Small intestine (tissue), 7 donors: ENCODE results near the gene SACM1L. TPM values are rescaled to one million over a fixed set of nuclear protein-coding genes. Genes with fewer than 3 reads are reported as not detected.

Source experiments
- DNase-seq, 2 donors: peaks; one replicate each; pipeline versions ENCODE4 v3.0.0 to v3.0.0-alpha.2; 2013
- FAIRE-seq: peaks from 2 replicates; lab custom pipeline; 2012; peaks lifted over from hg19 to GRCh38; lab: Jason Lieb, UNC
- H3K27ac ChIP-seq, 3 donors: one replicate each; pipeline ENCODE4 v1.5.1; 2013; ENCODE audit warnings: low read length in 2 of 3, mild to moderate bottlenecking in 2 of 3, control low read depth in 1 of 3, inconsistent platforms in 1 of 3, low read depth in 1 of 3, moderate library complexity in 1 of 3
- H3K27me3 ChIP-seq, 3 donors: one replicate each; pipeline ENCODE4 v1.6.1; 2013; ENCODE audit warnings: low read length in 3 of 3, inconsistent platforms in 1 of 3; ENCODE audit not compliant: control insufficient read depth in 3 of 3, insufficient read depth in 3 of 3
- H3K36me3 ChIP-seq, 3 donors: one replicate each; pipeline ENCODE4 v1.6.1; 2013; ENCODE audit warnings: low read length in 3 of 3, inconsistent platforms in 1 of 3, low read depth in 1 of 3, mild to moderate bottlenecking in 1 of 3, moderate library complexity in 1 of 3; ENCODE audit not compliant: control insufficient read depth in 3 of 3, insufficient read depth in 2 of 3
- H3K4me1 ChIP-seq, 3 donors: one replicate each; pipeline ENCODE4 v1.6.1; 2013; ENCODE audit warnings: low read length in 2 of 3, inconsistent platforms in 1 of 3, low read depth in 1 of 3, mild to moderate bottlenecking in 1 of 3, moderate library complexity in 1 of 3; ENCODE audit not compliant: control insufficient read depth in 3 of 3, insufficient read depth in 2 of 3
- H3K4me3 ChIP-seq, 3 donors: one replicate each; pipeline ENCODE4 v1.5.1; 2013; ENCODE audit warnings: low read length in 3 of 3, control low read depth in 1 of 3, inconsistent platforms in 1 of 3, low read depth in 1 of 3, mild to moderate bottlenecking in 1 of 3, moderate library complexity in 1 of 3
- H3K9me3 ChIP-seq, 2 donors: one replicate each; pipeline ENCODE4 v1.6.1; 2013; ENCODE audit warnings: low read depth in 1 of 2, low read length in 1 of 2; ENCODE audit not compliant: control insufficient read depth in 2 of 2, insufficient read depth in 1 of 2
- WGBS, 3 donors: extraction: QIAGEN DNeasy Blood & Tissue Kit; methylation state at CpG; one replicate each; pipeline ENCODE4 v1.1.7; 2013; 5-methylcytosine and 5-hydroxymethylcytosine counted together
- polyA plus RNA-seq, 4 donors: library from polyadenylated mRNA; stranded (reverse) in 3 of 4; unstranded in 1 of 4; fragments of 200-250 nt in 3 of 4; fragments of 120-200 nt in 1 of 4; gene quantifications; one replicate each; pipeline versions ENCODE4 v1.2.1 to v1.2.3, GENCODE V29; 2013
- donor health status: healthy with polysubstance abuse.
- donor health status: control.
- donor health status: control.
- donor health status: Bipolar disorder and iron deficiency.
- donor health status: healthy.

The SACM1L gene
- polyA plus RNA-seq, 4 donors = 18.4 to 83.3 (median 30.7) TPM

DNA sequence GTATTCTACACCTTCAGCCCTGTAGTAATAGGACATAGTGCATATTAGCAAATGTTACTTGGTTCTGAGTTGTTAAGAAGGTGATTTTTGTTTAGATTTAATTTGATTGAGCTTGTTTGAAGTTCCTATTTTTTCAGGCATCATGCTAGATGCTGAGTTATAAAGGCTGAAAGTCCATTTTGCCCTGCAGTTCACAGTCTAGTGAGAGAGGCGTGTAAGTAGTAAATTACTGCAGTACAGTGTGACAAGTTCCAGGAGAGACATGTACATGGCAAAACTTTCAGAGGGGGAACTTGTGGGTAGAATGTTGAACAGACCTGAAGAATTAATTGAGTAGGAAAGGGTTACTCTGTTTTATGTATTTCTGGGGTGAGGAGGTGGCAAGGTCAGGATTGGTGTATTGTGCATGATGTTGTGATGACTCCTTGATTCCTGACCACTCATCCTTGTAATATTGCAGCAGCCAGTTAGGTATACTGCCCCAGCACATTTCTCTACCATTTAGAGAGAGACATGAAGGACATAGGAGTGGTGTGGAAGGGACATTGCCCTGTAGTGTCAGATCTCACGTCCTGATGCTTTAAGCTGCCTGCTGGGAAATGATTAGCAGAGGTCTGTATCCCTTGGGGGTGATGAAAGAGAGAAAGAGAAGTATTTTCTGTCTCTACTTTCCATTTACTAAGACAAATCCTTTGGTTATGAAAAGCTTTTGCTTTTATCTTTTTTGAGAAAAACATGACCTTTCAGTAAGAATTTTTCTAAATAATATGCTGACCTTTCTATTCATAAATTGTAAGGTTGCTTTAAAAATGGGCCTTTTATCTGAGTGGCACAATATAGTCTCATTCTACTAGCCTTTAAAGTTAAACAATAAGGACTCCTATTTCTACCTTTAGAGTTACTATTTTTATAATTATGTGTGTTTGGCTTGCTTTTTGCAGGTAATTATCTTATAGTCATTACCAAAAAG lies 16.9 kb downstream of the SACM1L start:
- Histone ChIP-seq H3K9me3 (no peaks in the 10 kb centered on the region), H3K4me3 (no peak overlapping the region), H3K36me3 (peaks cover 4 to 15% (median 14%) of the 10 kb centered on the region in 3 donors), H3K27me3 (no peaks in the 10 kb centered on the region), H3K27ac (peak overlapping the region in 1 of 3 donors; percentile 53), H3K4me1 (peaks cover 0 to 3% (median 1%) of the 10 kb centered on the region in 3 donors)
- DNase-seq = peak; percentile 24 to 44
- FAIRE-seq = no peak
- WGBS, 3 donors = 57 to 69% (median 66%) methylated on average over 2 of the region's 2 CpGs

DNA sequence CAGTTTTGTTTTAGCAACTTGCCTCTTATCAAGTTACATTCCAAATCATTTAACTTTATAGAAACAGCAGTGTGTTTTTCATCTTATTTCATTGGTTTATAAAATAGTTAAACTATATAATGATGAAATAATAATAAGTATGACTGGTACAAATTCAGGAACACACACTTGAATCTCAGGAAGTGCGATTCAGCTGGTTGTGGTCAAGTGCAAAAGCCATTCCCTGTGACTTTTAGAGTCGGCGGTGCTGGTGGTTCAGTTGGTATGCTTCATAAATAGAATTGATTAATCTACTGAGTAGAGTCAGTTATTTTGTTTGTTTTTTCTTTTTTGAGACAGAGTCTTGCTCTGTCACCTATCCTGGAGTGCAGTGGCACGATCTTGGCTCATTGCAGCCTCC lies 22.7 kb downstream of the SACM1L start:
- no peak overlapping the region for H3K27ac ChIP-seq
- H3K36me3 ChIP-seq = peaks cover 0 to 35% (median 23%) of the 10 kb centered on the region in 3 donors
- 81 to 91% (median 82%) methylated on average over 4 of the region's 4 CpGs for WGBS, 3 donors
- FAIRE-seq (no peak), DNase-seq (no peak)
- no peaks in the 10 kb centered on the region for H3K4me1 ChIP-seq
- H3K4me3 ChIP-seq = no peak overlapping the region
- no peaks in the 10 kb centered on the region for H3K9me3 ChIP-seq
- H3K27me3 ChIP-seq = no peaks in the 10 kb centered on the region

DNA sequence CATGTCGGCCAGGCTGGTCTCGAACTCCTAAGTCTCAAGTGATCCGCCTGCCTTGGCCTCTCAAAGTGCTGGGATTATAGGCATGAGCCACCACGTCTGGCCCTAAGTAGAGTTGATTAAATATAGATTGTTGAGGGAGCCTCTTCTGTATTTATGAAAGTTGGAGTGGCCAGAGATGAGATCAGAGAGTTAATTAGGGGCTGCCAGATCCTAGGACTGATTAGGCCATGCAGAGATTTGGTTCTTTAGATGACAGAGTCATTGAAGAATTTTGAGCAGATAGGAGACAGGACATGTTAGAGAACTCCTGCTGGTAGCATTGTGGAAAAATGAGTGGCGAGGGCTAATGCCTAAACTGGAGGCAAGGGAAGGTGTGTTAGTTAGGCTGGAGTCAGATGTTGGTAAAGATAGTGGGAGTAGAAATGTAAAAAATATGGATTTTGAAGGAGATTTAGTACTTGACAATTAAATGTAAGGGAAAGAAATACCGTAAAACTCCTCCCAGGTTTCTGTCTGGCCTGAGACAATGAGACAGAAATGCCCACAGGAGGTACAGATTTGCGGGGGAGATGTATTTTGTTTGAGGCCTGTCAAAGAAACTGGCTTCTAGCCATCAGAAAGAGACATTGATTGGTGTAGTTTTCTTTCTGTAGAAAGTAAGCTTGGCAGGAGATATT lies 23.4 kb downstream of the SACM1L start:
- FAIRE-seq (no peak), DNase-seq (no peak)
- no peaks in the 10 kb centered on the region for H3K9me3 ChIP-seq
- 83 to 94% (median 93%) methylated on average over 7 of the region's 7 CpGs for WGBS, 3 donors
- H3K4me3 ChIP-seq = no peak overlapping the region
- no peak overlapping the region for H3K27ac ChIP-seq
- H3K27me3 ChIP-seq = no peaks in the 10 kb centered on the region
- peaks cover 0 to 33% (median 22%) of the 10 kb centered on the region in 3 donors for H3K36me3 ChIP-seq
- H3K4me1 ChIP-seq = no peaks in the 10 kb centered on the region

DNA sequence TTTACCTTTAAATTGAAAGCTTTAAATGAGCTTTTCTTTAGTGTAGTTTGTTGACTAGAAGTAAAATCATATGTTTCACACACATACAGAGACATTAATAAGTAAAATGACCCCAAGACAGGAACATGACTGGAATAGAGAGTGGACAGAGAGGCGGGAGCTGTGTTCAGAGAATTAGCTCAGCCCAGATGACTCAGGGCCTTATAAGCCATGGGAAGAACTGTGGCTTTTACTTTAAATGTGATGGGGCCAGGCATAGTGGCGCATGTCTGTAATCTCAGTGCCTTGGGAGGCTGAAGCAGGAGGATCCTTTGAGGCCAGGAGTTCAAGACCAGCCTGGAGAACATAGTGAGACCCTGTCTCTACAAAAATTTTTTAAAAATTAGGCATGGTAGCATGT lies 26.7 kb downstream of the SACM1L start:
- Histone ChIP-seq H3K27me3 (no peaks in the 10 kb centered on the region), H3K4me1 (no peaks in the 10 kb centered on the region), H3K4me3 (no peak overlapping the region), H3K9me3 (no peaks in the 10 kb centered on the region), H3K36me3 (peaks cover 0 to 29% (median 16%) of the 10 kb centered on the region in 3 donors), H3K27ac (no peak overlapping the region)
- no peak for FAIRE-seq
- WGBS, 3 donors = 75 to 93% (median 84%) methylated on average over 2 of the region's 2 CpGs
- DNase-seq = no peak

DNA sequence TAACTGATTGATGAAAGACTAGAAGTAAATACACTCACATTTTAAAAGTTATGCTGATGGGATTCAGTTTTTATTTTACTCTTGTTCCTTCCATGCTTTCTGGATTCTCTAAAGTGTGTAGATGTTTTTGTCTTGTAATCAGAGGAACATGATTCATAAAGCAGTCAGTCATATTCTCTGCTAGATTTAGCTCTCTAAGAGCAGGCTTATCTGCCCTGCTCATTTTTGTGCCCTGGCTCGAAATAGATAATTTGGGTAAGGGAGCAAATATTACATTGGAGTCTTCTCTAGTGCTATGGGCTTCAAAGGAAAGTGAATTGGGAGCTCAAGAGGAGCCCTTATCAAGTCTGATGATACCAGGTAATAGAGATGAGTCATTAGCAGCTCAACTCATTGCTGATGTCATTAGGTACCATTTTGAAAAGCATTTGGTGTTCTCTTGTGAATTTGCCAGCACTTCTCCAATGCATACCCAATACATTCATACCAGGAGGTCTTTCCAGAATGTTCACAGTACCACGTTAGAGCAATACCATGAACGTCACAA lies 27.7 kb downstream of the SACM1L start:
- no peak for FAIRE-seq
- H3K36me3 ChIP-seq = peaks cover 0 to 23% (median 13%) of the 10 kb centered on the region in 3 donors

DNA sequence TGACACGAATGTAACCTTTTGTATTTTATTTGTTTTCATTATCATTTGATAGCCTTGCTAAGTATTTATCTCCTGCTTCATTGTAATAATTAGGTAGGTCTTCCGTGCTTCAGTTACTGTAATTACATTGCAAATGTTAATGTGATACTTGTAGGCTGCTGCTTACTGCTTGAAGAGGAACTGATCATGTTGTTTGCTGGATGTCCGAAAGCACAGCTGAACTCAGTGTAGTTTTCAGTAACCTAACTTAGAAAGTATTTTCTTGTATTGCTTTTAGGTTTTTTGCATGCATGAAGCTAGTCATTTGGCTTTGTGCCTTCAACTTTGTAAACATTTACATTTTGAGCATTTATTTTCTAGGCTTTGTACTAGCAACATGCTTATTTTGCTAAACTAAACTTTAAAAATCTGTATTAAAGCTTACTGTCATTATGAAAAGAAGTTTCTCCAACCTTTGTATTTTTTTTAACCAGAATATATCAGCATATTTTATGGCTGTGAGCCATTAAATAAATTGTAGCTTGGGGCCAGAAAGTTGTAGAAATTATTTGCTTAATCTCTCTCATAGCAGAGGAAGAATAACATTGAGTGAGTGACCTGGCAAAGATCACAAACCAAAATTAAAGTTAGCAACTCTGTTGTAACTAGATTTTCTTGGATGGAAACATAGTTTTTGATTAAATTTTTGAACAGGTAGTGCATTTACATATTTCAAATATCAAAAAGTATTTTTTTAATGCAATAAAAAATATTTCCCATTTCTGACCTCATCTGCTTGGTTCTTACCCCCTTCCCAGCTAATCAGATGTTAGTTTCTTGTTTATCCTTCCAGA lies 30.7 kb downstream of the SACM1L start:
- Histone ChIP-seq H3K27ac (no peak overlapping the region), H3K4me3 (no peak overlapping the region), H3K4me1 (no peaks in the 10 kb centered on the region), H3K36me3 (peaks cover 0 to 13% (median 13%) of the 10 kb centered on the region in 3 donors), H3K27me3 (no peaks in the 10 kb centered on the region), H3K9me3 (no peaks in the 10 kb centered on the region)
- DNase-seq (no peak), FAIRE-seq (no peak)
- 65 to 80% (median 75%) methylated on average over 3 of the region's 3 CpGs for WGBS, 3 donors

More for the DNA sequence above, 27.7 kb downstream of the SACM1L start:
- no peak for DNase-seq
- WGBS, 3 donors = 88 to 97% (median 92%) methylated on average over 3 of the region's 3 CpGs
- H3K9me3 ChIP-seq = no peaks in the 10 kb centered on the region
- no peak overlapping the region for H3K4me3 ChIP-seq
- H3K27me3 ChIP-seq = no peaks in the 10 kb centered on the region
- H3K27ac ChIP-seq = no peak overlapping the region
- no peaks in the 10 kb centered on the region for H3K4me1 ChIP-seq

DNA sequence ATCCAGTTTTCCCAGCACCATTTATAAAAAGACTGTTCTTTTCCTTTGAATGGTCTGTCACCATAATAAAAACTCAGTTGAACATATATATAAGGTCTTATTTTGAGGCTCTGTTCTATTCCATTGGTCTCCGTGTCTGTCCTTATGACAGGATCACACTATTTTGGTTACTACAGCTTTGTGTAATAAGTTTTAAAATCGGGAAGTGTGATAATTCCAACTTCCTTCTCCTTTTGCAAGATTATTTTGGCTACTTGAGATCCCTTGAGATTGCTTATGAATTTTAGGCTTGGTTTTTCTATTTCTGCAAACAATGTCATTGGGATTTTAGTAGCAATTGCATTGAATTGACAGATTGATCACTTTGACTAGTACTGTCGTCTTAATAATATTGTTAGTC lies 35.7 kb downstream of the SACM1L start:
- Histone ChIP-seq H3K4me1 (no peaks in the 10 kb centered on the region), H3K36me3 (peaks cover 0 to 9% (median 6%) of the 10 kb centered on the region in 3 donors), H3K27me3 (no peaks in the 10 kb centered on the region), H3K9me3 (no peaks in the 10 kb centered on the region), H3K27ac (no peak overlapping the region), H3K4me3 (no peak overlapping the region)
- DNase-seq = no peak
- no peak for FAIRE-seq
- 89 to 93% (median 90%) methylated on average over 3 of the region's 3 CpGs for WGBS, 3 donors
